GM23338 (cell line): ENCODE results near the gene TMEM87B. TPM values are rescaled to one million over a fixed set of nuclear protein-coding genes. Genes with fewer than 3 reads are reported as not detected.

Source experiments
- ATAC-seq: fragments of 200-7000 bp; cut with Tn5 transposase; 3 replicates; pipeline ENCODE4 v1.9.1; 2020
- DNase-seq: peaks from one replicate; pipeline ENCODE4 v3.0.0-alpha.2; 2015; ENCODE audit warnings: low spot score
- H2AFZ ChIP-seq: fragments of 200-600 bp; sonication (generic); 2 replicates; pipeline ENCODE4 v1.8.0; 2016; ENCODE audit warnings: antibody characterized with exemption, mild to moderate bottlenecking, moderate library complexity
- H3F3A ChIP-seq: fragments of 200-600 bp; sonication (generic); replicated peaks from 2 replicates; pipeline ENCODE4 v1.8.0; 2017; ENCODE audit warnings: antibody characterized with exemption, mixed run types, low read depth
- H3K27ac ChIP-seq: fragments of 200-600 bp; sonication (generic); 2 replicates; pipeline ENCODE4 v1.6.1; 2016; ENCODE audit warnings: low read depth
- H3K27me3 ChIP-seq: fragments of 200-600 bp; sonication (generic); 2 replicates; pipeline ENCODE4 v1.8.0; 2016; ENCODE audit warnings: mild to moderate bottlenecking, mixed run types, moderate library complexity; ENCODE audit not compliant: insufficient read depth
- H3K36me3 ChIP-seq: fragments of 200-600 bp; sonication (generic); 2 replicates; pipeline ENCODE4 v1.8.0; 2016; ENCODE audit warnings: mild to moderate bottlenecking; ENCODE audit not compliant: insufficient read depth
- H3K4me1 ChIP-seq: fragments of 200-600 bp; sonication (generic); 2 replicates; pipeline ENCODE4 v1.8.0; 2016; ENCODE audit warnings: mild to moderate bottlenecking, moderate library complexity; ENCODE audit not compliant: insufficient read depth
- H3K4me2 ChIP-seq: fragments of 200-600 bp; sonication (generic); 2 replicates; pipeline ENCODE4 v1.7.1; 2017; ENCODE audit warnings: mixed run types
- H3K4me3 ChIP-seq: fragments of 200-600 bp; sonication (generic); 2 replicates; pipeline ENCODE4 v1.6.1; 2016; ENCODE audit warnings: mixed run types
- H3K79me2 ChIP-seq: fragments of 200-600 bp; sonication (generic); replicated peaks from 2 replicates; pipeline ENCODE4 v1.8.0; 2017; ENCODE audit warnings: mild to moderate bottlenecking; ENCODE audit not compliant: insufficient read depth
- H3K9me2 ChIP-seq: fragments of 200-600 bp; sonication (generic); 2 replicates; pipeline ENCODE4 v1.8.0; 2017; ENCODE audit not compliant: insufficient read depth
- H4K20me1 ChIP-seq: fragments of 200-600 bp; sonication (generic); replicated peaks from 2 replicates; pipeline ENCODE4 v1.8.0; 2017; ENCODE audit warnings: mild to moderate bottlenecking; ENCODE audit not compliant: insufficient read depth
- H3K27ac Mint-ChIP-seq: 2 replicates; pipeline ENCODE4 v1.8.0; 2020; ENCODE audit warnings: inconsistent platforms, mild to moderate bottlenecking, moderate library complexity, mixed read lengths
- H3K27me3 Mint-ChIP-seq: 3 replicates; pipeline ENCODE4 v1.8.0; 2022; ENCODE audit warnings: low read depth, mild to moderate bottlenecking, moderate library complexity, mixed read lengths, inconsistent platforms; ENCODE audit not compliant: insufficient read depth, poor library complexity
- H3K36me3 Mint-ChIP-seq: 3 replicates; pipeline ENCODE4 v1.8.0; 2021; ENCODE audit warnings: low read depth, mild to moderate bottlenecking, inconsistent platforms, moderate library complexity, mixed read lengths
- H3K4me1 Mint-ChIP-seq: 3 replicates; pipeline ENCODE4 v1.8.0; 2020; ENCODE audit warnings: mild to moderate bottlenecking, inconsistent platforms, mixed read lengths
- H3K4me3 Mint-ChIP-seq: 3 replicates; pipeline ENCODE4 v1.8.0; 2021; ENCODE audit warnings: moderate library complexity, mild to moderate bottlenecking, inconsistent platforms, mixed read lengths
- H3K9me3 Mint-ChIP-seq: 3 replicates; pipeline ENCODE4 v1.8.0; 2020; ENCODE audit warnings: moderate library complexity, mild to moderate bottlenecking, inconsistent platforms, mixed read lengths
- EZH2phosphoT487 ChIP-seq: fragments of 200-600 bp; sonication (generic); IDR thresholded peaks from one replicate; pipeline ENCODE4 v1.8.1; 2018; ENCODE audit warnings: antibody characterized with exemption; ENCODE audit not compliant: unreplicated experiment
- STAT1 ChIP-seq: IDR thresholded peaks from one replicate; pipeline ENCODE4 v1.6.1; 2016; ENCODE audit warnings: antibody characterized with exemption; ENCODE audit not compliant: unreplicated experiment
- ZNF114 ChIP-seq: fragments of 250-450 bp; sonication (Bioruptor Pico); IDR thresholded peaks from 2 replicates; pipeline ENCODE4 v1.5.0; 2020; ENCODE audit warnings: mild to moderate bottlenecking, moderate library complexity
- ZNF331 ChIP-seq: fragments of 250-450 bp; sonication (Bioruptor Pico); IDR thresholded peaks from 2 replicates; pipeline ENCODE4 v1.5.0; 2020; ENCODE audit warnings: low read depth, mild to moderate bottlenecking, moderate library complexity
- ZNF462 ChIP-seq: fragments of 250-450 bp; sonication (Bioruptor Pico); IDR thresholded peaks from 2 replicates; pipeline ENCODE4 v1.5.0; 2020; ENCODE audit warnings: mild to moderate bottlenecking, moderate library complexity
- polyA plus RNA-seq: library from polyadenylated mRNA; unstranded; fragments of >200 nt; fragmentation: Nextera tagmentation; extraction: Ambion mirVana; gene quantifications from 2 replicates; pipeline ENCODE4 v1.2.1, GENCODE V29; 2016
- total RNA-seq: library from RNA; depleted of rRNA; stranded (reverse); fragments of >200 nt; shearing (Covaris generic); gene quantifications from 2 replicates; pipeline ENCODE4 v1.2.3, GENCODE V29; 2014
- TF ChIP-seq, protein P1 (sequence below): IDR thresholded peaks from 2 replicates; pipeline ENCODE4 v1.6.1; 2016; ENCODE audit warnings: antibody characterized with exemption
- TF ChIP-seq, protein P2 (sequence below), 2 experiments: fragments of 200-600 bp in 1 of 2; sonication (generic) in 1 of 2; conservative IDR thresholded peaks; 2 replicates each; pipeline versions ENCODE4 v1.5.1 to v1.6.1; 2016 to 2017; ENCODE audit warnings: antibody characterized with exemption in 2 of 2, low read depth in 2 of 2, mild to moderate bottlenecking in 2 of 2, moderate library complexity in 1 of 2

Gene TMEM87B
- total and polyA plus RNA-seq, 2 experiments from 2014 or later = 7.0 to 15.4 TPM

GRCh38 chr2:112134120-112134519 is 79.1 kb downstream of the TMEM87B start:
- no peak for TF ChIP-seq ZNF462 (CRISPR knock-in tag)
- no peak for TF ChIP-seq EZH2phosphoT487
- Histone ChIP-seq H3K27me3 (peaks cover 34% of the 10 kb centered on the region), H3K9me2 (no peaks in the 10 kb centered on the region), H4K20me1 (no peaks in the 10 kb centered on the region), H3K36me3 (no peaks in the 10 kb centered on the region), H3F3A (no peaks in the 10 kb centered on the region), H3K79me2 (no peaks in the 10 kb centered on the region), H3K4me1 (peaks cover 5% of the 10 kb centered on the region; the same call in 1 of the 2 replicates), H3K4me2 (no peak overlapping the region), H3K27ac (no peak overlapping the region), H3K4me3 (no peak overlapping the region), H2AFZ (no peak overlapping the region)
- no peak overlapping the region for H3K4me3 Mint-ChIP-seq
- DNase-seq (no peak), ATAC-seq (no peak)
- H3K36me3 Mint-ChIP-seq = no peaks in the 10 kb centered on the region
- H3K4me1 Mint-ChIP-seq = peaks cover 6% of the 10 kb centered on the region; the same call in 1 of the 3 replicates
- no peaks in the 10 kb centered on the region; the same call in 2 of the 3 replicates for H3K9me3 Mint-ChIP-seq
- peaks cover 36% of the 10 kb centered on the region for H3K27me3 Mint-ChIP-seq
- H3K27ac Mint-ChIP-seq = no peak overlapping the region

- Mint-ChIP-seq H3K27ac (no peak overlapping the region), H3K4me1 (peaks cover 14% of the 10 kb centered on the region), H3K9me3 (no peaks in the 10 kb centered on the region; the same call in 2 of the 3 replicates), H3K36me3 (no peaks in the 10 kb centered on the region; the same call in 2 of the 3 replicates), H3K4me3 (no peak overlapping the region), H3K27me3 (peaks cover 52% of the 10 kb centered on the region)
- Histone ChIP-seq H3K4me1 (peaks cover 9% of the 10 kb centered on the region), H3K9me2 (no peaks in the 10 kb centered on the region), H3K79me2 (no peaks in the 10 kb centered on the region), H4K20me1 (no peaks in the 10 kb centered on the region), H2AFZ (no peak overlapping the region), H3K4me3 (no peak overlapping the region), H3K27ac (no peak overlapping the region), H3K36me3 (no peaks in the 10 kb centered on the region), H3F3A (0 out of 2 replicates have a peak, but pooled peaks cover 1% of the 10 kb centered on the region), H3K4me2 (no peak overlapping the region), H3K27me3 (peaks cover 52% of the 10 kb centered on the region)
- DNase-seq (no peak), ATAC-seq (no peak)
- TF ChIP-seq, protein P1, sequence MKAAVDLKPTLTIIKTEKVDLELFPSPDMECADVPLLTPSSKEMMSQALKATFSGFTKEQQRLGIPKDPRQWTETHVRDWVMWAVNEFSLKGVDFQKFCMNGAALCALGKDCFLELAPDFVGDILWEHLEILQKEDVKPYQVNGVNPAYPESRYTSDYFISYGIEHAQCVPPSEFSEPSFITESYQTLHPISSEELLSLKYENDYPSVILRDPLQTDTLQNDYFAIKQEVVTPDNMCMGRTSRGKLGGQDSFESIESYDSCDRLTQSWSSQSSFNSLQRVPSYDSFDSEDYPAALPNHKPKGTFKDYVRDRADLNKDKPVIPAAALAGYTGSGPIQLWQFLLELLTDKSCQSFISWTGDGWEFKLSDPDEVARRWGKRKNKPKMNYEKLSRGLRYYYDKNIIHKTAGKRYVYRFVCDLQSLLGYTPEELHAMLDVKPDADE = no peak
- TF ChIP-seq STAT1 (no peak), ZNF331 (no peak), ZNF114 (CRISPR knock-in tag) (no peak)
- TF ChIP-seq, protein P2, sequence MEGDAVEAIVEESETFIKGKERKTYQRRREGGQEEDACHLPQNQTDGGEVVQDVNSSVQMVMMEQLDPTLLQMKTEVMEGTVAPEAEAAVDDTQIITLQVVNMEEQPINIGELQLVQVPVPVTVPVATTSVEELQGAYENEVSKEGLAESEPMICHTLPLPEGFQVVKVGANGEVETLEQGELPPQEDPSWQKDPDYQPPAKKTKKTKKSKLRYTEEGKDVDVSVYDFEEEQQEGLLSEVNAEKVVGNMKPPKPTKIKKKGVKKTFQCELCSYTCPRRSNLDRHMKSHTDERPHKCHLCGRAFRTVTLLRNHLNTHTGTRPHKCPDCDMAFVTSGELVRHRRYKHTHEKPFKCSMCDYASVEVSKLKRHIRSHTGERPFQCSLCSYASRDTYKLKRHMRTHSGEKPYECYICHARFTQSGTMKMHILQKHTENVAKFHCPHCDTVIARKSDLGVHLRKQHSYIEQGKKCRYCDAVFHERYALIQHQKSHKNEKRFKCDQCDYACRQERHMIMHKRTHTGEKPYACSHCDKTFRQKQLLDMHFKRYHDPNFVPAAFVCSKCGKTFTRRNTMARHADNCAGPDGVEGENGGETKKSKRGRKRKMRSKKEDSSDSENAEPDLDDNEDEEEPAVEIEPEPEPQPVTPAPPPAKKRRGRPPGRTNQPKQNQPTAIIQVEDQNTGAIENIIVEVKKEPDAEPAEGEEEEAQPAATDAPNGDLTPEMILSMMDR (conservative IDR thresholded peaks at IDR 0.05; ENCODE audit: low read depth in 2 of 2) = no peak
These were observed 81.0 kb downstream of the TMEM87B start for GRCh38 chr2:112136096-112136495.
